HPDE6-E6E7 (cell line): ENCODE results near the gene MACC1.

ENCODE experiments used
- DNase-seq: peaks from one replicate; pipeline ENCODE4 v3.0.0; 2011; ENCODE audit warnings: missing footprints; ENCODE audit errors: extremely low spot score

MACC1 gene

GRCh38 chr7:20217193-20217948 is at the start of gene MACC1:
Gene MACC1, minus strand, starts transcription at chr7:20217384. Its CDS starts 55,522 bp downstream, at chr7:20161862.
- DNase-seq, result peak; percentile 75

DNA sequence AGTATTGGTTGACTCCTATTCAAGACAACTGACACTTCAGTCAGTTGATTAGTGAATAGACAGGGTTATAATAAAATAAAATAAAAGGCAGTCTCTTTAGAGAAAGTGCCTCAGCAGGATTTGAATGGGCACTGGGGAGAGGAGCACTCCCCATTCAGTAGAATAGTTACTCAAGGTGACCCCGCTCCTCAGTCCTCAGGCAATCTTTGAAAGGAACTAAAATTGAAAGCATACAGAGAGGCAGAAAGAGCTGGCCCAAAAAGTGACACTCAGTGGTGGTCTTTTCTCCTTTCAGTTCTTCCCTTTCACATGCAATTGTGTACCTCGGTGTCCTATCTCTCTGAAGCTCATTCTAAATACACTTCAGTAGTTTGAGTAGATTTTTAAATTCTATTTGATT is 47.4 kb upstream of the MACC1 start:
- no peak for DNase-seq

- no peak for DNase-seq
Measured at GRCh38 chr7:20260223-20260622, 43.0 kb upstream of the MACC1 start.

DNA sequence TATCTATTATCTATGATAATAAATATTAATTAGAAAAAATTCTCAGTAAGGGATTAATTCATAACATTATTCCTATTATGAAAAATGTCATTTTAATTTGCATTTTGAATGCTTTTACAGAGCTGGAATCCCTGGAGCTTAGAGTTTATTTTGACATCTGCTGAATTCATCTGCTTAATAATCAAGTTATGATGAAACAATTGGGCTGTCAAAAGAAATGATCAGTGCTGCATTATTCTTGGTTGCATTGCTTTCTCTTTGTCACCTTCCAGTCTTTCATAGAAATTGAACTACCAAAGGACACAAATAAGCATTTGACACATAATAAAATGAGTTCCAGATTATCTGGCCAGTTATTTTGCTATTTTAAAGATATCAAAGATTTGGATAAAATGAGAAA is 40.0 kb upstream of the MACC1 start:
- DNase-seq, result no peak

DNA sequence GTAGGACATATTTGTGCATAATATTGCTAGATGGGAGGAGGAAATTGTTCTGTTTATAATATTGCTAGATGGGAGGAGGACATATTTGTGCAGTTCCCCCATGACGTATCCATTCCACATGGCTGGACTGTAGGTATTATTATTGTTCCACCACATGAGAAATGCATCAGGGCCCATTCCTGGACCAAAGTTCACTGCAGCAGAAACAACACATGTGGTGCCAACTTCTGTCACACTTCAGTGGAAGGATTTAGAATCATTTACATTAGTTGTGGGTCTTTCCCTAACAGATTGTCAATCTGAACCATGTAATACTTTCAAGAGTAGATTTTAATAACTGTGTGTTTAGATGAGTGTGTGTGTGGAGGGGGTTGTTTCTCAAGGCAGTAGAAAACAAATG is 32.7 kb upstream of the MACC1 start:
- DNase-seq, result no peak

GRCh38 chr7:20249376-20249775 is 32.2 kb upstream of the MACC1 start:
- DNase-seq, result no peak

DNA sequence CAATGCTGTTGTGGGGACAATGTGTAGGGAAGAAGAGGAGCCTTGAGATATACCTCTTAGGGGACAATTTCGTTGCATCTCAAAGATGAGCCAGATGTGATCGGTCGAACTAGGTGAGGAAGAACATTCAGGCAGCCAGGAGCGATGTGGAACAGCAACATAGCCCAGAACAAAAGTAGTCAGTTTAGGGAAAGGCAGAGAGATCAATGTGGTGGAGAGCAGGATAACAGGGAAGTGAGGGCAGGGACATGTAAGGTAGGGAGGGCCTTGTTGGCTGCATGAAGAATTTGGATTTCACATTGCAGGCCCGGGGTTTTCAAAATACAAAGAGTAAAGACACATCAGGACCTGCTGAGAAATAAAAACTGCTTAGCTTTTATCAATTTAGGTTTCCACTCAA is 29.1 kb upstream of the MACC1 start:
- DNase-seq, result no peak

DNA sequence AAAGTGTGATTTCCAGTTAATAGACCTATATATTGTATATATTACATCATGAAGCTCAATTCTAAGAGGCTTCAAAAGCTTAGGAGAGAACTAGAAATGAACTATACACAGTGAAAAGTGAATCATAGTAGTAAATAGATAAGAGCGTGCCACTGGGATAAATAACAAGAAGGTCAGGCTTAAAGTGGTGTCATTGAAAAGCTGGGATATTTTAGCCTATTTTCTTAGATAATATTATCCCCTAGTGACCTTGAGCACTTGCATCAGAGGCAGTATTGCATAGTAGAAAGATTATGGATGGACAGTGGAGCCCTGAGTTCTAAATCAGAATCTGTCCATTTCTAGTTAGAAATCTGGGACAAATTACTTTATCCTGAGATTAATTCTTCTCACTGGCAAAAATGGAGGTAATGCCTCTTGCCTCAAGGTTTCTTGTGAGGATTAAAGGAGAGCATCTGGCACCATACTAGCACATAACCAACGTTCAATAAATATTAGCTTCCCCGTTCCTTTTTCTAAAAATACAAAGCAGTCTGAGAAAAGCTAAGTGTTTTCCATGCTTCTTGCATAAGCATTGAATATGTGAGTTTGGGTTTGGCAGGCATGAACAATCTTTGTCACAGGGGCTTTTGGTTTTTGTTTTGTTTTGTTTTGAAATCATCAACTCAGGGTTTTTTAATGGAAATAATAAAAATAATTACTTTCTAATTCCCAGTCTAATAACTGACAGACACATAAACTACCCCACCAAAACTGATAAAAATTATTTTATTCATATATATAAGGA is 27.3 kb upstream of the MACC1 start:
- DNase-seq, result no peak

DNA sequence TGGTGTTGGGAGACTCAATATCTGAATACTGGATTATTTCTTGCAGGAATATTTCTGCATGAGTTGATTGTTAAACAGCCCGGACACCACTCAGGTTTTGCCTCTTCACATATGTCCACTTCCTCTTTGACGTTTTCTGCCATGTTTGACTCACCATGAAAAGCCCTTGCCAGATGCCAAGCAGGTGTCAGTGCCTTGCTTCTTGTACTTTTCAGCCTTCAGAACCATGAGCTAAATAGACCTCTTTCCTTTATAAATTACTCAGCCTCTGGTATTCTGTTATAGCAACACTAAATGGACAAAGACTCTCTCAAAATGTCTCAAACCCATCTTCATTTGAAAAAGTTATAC is 24.7 kb upstream of the MACC1 start:
- no peak for DNase-seq

DNA sequence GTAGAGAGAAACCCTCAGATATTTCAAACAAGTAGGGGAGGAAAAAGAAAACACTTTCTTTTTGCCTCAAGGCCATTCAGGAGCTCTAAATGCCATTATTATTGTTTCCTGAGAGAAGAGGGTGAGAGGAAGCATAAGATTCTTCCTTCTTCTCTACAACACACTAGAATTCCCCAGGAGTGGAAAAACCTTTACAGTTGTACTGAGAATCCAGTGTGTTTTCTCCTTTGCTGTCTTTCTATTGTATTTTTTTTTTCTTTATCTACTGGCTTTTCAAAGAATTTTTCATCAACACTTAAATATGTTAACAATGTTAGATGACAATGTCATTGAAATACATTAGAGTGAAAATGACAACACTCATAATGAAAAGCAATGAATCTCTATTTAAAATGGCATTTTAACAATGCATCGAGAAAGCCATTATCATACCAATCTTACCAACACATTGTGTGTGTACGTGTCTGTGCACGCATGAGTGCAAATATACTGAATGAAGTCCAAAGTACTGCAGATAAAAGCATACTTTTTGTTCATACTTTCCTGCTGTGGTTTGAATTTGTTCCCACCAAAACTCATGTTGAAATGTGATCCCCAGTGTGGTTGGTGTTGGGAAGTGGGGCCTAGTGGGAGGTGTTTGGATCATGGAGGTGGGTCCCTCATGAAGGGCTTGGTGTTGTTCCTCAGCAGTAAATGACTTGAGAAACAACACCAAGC is 24.2 kb upstream of the MACC1 start:
- DNase-seq, result no peak

- no peak for DNase-seq
Measured at GRCh38 chr7:20240080-20240926, 23.1 kb upstream of the MACC1 start.

GRCh38 chr7:20238754-20239324 is 21.7 kb upstream of the MACC1 start:
- DNase-seq, result no peak

- no peak for DNase-seq
Measured at GRCh38 chr7:20238194-20238753, 21.1 kb upstream of the MACC1 start.

DNA sequence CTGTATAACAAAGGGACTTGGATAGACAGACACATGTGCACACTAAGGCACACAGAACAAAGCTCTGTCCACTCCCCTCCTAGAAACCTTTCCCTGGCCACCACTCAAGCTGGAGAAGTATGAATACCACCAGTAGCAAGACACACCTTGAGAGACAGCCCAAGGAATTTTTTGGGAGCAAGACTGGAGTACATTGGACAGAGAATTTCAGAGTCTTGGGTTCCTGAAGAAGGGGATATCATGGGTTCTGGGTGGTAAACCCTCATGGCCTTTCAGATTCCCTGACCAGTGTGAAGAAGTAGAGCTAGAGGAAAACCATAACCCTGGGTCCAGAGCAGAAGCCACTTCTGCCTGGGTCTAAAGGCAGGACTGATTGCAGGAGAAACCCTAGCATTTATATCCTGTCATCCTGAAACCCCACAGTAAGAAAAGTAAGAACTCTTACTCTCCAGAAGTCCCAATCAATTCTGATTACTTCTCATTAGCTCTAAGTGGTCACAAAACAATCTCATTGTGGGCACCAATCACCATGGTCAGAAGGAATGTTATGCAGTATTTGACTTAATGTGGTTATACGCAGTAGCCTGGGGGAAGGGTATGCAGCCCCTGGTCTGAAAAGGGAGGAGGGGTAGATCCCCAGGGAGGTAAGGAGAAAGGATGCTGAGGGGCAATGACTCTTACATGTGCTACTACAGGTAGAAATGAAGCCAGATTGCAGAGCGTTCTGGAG is 20.4 kb upstream of the MACC1 start:
- no peak for DNase-seq

GRCh38 chr7:20236790-20237189 is 19.6 kb upstream of the MACC1 start:
- DNase-seq, result no peak

- DNase-seq, result no peak
Measured at GRCh38 chr7:20236043-20236442, 18.9 kb upstream of the MACC1 start.

DNA sequence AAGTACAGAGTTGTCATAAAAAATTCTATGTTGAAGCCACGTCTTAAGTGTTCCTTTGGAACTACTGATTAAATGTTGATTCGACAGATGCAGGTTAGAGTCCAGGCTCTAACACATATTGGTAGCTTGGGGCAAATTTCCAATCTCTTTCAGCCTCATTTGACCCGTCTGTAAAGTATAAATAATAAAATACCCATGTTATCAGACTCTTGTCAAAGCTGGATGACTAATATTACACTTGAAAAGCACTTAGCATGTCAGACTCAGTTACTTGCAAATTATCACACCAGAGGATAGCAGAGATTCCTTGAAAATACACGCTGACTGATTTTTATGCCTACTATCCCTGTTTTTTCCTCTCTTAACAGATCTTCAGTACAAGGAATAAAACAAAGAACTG is 18.1 kb upstream of the MACC1 start:
- no peak for DNase-seq

GRCh38 chr7:20233362-20233761 is 16.2 kb upstream of the MACC1 start:
- no peak for DNase-seq

GRCh38 chr7:20232848-20233247 is 15.7 kb upstream of the MACC1 start:
- DNase-seq, result no peak
